ENCODE data around the gene GNAT1.

GRCh38 chr3:50230104-50230793, 38.8 kb downstream of the GNAT1 start:
- TF ChIP-seq, protein P1, sequence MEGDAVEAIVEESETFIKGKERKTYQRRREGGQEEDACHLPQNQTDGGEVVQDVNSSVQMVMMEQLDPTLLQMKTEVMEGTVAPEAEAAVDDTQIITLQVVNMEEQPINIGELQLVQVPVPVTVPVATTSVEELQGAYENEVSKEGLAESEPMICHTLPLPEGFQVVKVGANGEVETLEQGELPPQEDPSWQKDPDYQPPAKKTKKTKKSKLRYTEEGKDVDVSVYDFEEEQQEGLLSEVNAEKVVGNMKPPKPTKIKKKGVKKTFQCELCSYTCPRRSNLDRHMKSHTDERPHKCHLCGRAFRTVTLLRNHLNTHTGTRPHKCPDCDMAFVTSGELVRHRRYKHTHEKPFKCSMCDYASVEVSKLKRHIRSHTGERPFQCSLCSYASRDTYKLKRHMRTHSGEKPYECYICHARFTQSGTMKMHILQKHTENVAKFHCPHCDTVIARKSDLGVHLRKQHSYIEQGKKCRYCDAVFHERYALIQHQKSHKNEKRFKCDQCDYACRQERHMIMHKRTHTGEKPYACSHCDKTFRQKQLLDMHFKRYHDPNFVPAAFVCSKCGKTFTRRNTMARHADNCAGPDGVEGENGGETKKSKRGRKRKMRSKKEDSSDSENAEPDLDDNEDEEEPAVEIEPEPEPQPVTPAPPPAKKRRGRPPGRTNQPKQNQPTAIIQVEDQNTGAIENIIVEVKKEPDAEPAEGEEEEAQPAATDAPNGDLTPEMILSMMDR (IDR thresholded peaks at IDR 0.05): no peak
- TF ChIP-seq POLR2A (IDR thresholded peaks at IDR 0.05): no peak
